ENCODE data around the gene TRIP6.

DNA sequence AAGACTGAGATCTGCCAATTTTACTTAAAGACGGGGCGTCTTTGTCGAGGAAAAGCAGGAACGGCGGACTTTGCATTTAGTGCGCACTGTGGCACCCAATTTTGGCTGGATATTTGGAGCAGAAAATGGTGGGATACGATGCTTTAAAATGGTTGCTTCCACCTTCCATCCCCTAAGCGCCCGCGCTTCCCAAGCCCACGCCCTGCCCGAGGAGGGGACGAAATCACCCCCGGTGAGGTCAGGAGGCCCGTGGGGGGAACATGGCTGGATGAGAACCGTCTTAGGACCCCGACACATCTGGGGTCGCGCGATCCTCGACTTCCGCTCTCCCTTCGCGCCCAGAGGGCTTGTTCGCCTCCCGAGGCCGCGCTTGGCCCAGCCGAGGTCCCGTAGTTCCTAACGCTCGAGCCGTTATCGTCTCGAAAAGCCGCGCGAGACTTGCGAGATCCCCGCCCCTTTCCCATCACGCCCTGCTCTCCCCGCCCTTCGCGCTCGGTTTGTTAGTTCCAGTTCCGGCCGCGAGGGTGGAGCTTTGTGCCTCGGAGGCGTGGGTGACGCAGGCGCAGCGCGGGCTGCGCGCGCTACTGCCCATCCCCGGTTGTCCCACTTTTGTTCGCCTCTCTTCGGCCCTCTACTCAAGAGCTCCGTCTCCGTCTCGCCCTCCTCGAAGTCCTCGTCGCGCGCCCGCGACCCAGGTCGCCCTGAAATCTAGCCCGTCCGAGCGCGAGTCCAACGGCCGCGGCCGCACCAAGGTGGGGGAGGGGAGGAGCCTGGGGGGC, 7.6 kb downstream of the TRIP6 start, which contains the start of gene SRRT:
- TF ChIP-seq ZNF571 (tag by site-specific recombination; IDR thresholded peaks at IDR 0.05) (no peak), ZNF292 (tag by site-specific recombination; IDR thresholded peaks at IDR 0.05; ENCODE audit: borderline replicate concordance, low read depth) (no peak)
